Loucy (cell line): ENCODE measurements around the gene MARCHF9.

Experiments used
- CTCF ChIP-seq: fragments of 200-600 bp; sonication (generic); conservative IDR thresholded peaks from 2 replicates; pipeline ENCODE4 v1.5.1; 2014; ENCODE audit warnings: mild to moderate bottlenecking, antibody characterized with exemption, low read length
- EZH2phosphoT487 ChIP-seq: fragments of 200-600 bp; IDR thresholded peaks from 2 replicates; pipeline ENCODE4 v1.6.1; 2018; ENCODE audit warnings: antibody characterized with exemption, mild to moderate bottlenecking, moderate library complexity, borderline replicate concordance

- TF ChIP-seq CTCF: no peak
- no peak for TF ChIP-seq EZH2phosphoT487
These were observed 16.5 kb downstream of the MARCHF9 start for GRCh38 chr12:57771236-57771872.
